Measurements from ENCODE around the gene RTL1. TPM values are rescaled to one million over a fixed set of nuclear protein-coding genes. Genes with fewer than 3 reads are reported as not detected.

Gene RTL1
- not detected in 2 replicates for total RNA-seq

DNA sequence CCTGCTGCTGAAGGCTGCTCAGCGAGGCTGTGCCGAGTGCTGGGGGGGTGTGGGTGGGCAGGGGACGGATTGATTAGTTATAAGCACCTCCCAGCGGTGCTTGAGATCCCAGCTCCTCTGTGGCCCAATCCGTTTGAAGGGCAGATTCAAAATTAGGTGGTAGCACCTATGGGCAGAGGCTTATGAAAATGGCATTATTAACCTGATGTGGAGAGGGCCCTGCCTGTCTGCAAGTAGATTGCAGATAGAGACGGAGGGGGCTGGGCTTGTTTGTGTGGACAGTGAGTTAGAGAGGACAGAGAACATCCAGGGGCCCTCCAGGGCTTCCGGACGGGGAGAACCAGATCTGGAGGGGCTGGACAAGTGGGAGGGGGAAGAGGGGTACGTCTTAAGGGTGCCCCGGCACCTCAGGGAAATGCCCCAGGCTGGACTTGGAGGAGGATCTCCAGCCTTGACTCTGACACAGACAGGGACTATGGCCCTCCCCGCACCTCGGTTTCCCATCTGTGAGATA, at the start of gene RTL1:
Gene RTL1 (minus strand): TSS at position 51 of the 514 bp plus-strand sequence. CDS start 18,934 bp downstream, outside the sequence.

Other genes with a start within 250 kb of the RTL1 start
- not detected in 2 replicates for gene DLK1, start 176.8 kb downstream of the RTL1 start, total RNA-seq
- 67.2 and 146 TPM in 2 replicates for gene MEG3, start 77.6 kb downstream of the RTL1 start, total RNA-seq